Body of pancreas (tissue), 4 donors: ENCODE results near the gene CDC14B.

Source experiments
- POLR2A ChIP-seq, 3 donors: fragments of 450-650 bp; IDR thresholded peaks; one replicate each; pipeline ENCODE4 v1.6.1; 2016; ENCODE audit warnings: antibody characterized with exemption in 3 of 3, mild to moderate bottlenecking in 2 of 3
- TF ChIP-seq, protein P1 (sequence below), 7 experiments: fragments of 450-650 bp in 4 of 7; fragments of 200-600 bp in 3 of 7; sonication (generic) in 3 of 7; IDR thresholded peaks; one replicate each; pipeline ENCODE4 v1.5.1; 2016 to 2019; ENCODE audit warnings: antibody characterized with exemption in 7 of 7

GRCh38 chr9:96460882-96461281 is 158.8 kb downstream of the CDC14B start:
- TF ChIP-seq POLR2A (IDR thresholded peaks at IDR 0.05), result no peak
- TF ChIP-seq, protein P1, sequence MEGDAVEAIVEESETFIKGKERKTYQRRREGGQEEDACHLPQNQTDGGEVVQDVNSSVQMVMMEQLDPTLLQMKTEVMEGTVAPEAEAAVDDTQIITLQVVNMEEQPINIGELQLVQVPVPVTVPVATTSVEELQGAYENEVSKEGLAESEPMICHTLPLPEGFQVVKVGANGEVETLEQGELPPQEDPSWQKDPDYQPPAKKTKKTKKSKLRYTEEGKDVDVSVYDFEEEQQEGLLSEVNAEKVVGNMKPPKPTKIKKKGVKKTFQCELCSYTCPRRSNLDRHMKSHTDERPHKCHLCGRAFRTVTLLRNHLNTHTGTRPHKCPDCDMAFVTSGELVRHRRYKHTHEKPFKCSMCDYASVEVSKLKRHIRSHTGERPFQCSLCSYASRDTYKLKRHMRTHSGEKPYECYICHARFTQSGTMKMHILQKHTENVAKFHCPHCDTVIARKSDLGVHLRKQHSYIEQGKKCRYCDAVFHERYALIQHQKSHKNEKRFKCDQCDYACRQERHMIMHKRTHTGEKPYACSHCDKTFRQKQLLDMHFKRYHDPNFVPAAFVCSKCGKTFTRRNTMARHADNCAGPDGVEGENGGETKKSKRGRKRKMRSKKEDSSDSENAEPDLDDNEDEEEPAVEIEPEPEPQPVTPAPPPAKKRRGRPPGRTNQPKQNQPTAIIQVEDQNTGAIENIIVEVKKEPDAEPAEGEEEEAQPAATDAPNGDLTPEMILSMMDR (IDR thresholded peaks at IDR 0.05), result no peak
